ENCODE data around the gene SLC6A12.

The SLC6A12 gene

GRCh38 chr12:176321-177181 lies 37.4 kb downstream of the SLC6A12 start:
- DNase-seq, result no peak

DNA sequence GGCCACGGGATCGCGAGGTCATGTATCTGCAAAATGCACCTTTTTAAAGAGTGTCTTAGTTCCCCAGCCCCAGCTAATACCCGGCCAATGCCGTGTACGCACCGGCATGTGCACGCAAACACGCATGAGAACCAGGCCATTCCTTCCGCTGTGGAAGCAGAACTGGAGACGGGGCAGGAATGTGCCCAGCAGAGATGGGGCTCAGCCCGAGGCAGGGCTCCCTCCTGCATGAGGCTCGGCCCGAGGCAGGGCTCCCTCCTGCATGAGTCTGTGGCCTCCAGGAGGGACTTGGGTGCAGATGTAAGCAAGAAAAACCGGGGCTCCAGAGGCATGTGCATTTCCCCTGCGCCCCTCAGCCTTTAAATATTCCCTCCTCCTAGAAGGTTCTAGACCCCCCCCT lies 38.2 kb downstream of the SLC6A12 start:
- DNase-seq, result no peak

- DNase-seq, result no peak
These were observed 38.7 kb downstream of the SLC6A12 start for GRCh38 chr12:175250-175649.

GRCh38 chr12:174596-174995 lies 39.4 kb downstream of the SLC6A12 start:
- DNase-seq, result no peak

- no peak for DNase-seq
These were observed 39.8 kb downstream of the SLC6A12 start for GRCh38 chr12:174124-174523.

DNA sequence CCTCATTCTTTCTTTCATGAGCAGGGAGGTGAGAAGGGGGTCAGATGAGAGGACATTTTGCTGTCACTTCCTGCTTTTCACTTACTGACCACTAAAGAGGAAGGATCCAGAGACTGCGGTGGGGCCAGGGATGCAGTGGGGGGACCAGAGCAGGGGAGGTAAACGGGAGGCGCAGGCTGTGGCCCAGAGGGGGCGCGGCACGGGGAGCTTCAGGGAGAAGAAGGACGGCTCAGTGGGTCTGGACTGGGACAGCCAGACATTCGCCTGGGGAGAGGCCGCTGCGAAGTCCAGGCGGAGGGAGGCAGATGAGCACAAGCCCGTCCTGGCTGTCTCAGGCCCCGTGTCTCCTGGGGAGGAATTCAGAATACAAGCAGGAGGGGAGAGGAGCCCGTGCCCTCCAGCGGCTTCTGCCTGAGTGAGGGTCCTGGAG lies 41.2 kb downstream of the SLC6A12 start:
- DNase-seq, result no peak

GRCh38 chr12:171743-172676 lies 41.9 kb downstream of the SLC6A12 start:
- no peak for DNase-seq

DNA sequence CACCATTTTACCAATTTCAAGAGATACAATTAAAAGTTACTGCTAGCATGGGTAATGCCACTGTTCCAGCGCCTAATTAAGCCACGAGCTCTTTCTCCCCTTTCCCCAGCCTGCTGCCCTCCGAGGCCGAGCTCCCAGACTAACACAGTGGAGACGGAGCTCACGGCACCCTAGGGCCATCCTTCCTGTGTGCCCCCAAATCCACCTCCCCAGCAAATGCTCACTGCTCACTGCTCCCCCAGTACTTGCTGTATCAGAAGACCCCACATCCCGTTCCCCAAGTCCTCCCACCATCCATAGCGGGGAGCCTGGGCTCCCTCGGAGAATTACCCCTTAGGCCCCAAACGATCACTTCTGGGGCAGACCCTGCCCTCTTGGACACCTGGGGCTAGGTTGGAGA lies 42.7 kb downstream of the SLC6A12 start:
- DNase-seq, result no peak

GRCh38 chr12:170371-171225 lies 43.4 kb downstream of the SLC6A12 start:
- DNase-seq, result no peak

DNA sequence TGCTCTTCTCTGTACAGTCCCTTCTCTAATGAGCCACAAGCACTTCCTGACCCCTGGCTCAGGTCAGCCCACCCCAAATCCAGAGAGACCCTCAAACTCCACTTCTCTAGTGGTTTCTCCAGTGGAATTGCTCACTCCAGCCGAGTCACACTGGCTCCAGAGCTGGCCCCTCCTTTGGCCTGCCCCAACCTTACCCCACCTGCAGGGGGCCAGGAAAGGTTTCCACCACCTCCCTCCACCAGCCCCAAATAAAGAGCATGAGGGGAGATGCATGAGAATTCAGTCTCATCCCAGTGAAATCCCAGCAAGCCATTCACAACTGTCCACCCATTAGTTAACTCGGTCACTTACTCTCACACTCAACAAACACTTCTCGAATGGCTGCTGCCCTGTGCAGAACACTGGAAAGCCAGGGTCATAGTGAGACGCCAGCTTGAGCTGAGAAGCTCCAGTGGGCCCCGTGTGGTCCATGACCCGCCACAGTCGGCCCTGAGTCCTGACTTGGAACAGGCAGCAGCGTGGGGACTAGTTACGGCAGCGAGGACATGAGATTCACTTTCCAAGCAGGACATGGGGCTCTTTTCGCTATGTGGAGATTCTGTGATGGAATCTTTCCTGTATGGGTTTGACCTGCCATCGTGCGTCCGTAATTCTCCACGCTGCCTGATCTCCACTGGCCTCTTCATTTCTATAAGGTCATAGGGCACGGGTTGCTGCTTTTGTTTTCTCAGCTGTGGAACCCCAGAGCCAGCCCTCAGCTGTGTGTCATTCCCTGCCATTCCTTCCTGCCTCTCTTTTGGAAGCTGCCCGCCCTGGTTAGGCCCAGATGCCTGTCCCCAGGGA lies 44.2 kb downstream of the SLC6A12 start:
- no peak for DNase-seq

- no peak for DNase-seq
These were observed 45.0 kb downstream of the SLC6A12 start for GRCh38 chr12:168763-169525.

- no peak for DNase-seq
These were observed 45.9 kb downstream of the SLC6A12 start for GRCh38 chr12:167959-168600.

DNA sequence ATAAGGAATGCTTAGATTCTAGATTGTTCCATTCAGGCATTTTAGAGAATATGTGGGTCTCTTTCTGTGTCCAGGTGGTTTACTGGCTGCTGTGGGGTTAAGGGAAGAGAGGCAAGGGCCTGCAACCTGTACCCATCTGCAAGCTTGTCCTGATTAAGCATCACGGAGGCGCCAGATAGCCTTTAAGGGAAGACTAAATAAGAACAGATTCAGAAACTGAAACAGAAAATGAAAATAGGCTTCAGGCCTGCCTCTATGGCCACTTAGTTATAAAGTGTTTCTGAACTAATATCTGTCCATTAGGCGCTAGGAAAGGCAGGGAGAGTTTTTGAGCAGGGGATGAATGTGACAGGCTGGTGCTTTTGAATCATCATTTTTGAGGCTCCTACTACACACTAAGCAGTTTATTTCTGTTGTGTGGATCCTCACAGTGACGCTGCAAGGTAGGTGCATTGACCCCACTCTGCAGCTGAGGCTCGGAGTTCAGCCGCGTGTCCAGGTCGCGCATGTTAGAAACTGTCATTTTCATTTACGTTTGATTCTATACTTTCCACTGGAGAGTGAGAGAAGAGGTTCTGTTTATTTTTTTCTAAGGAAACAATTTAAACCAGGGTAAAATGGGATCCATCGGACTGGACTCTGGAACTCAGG lies 47.4 kb downstream of the SLC6A12 start:
- DNase-seq, result no peak

- DNase-seq, result no peak
These were observed 48.0 kb downstream of the SLC6A12 start for GRCh38 chr12:165862-166368.

DNA sequence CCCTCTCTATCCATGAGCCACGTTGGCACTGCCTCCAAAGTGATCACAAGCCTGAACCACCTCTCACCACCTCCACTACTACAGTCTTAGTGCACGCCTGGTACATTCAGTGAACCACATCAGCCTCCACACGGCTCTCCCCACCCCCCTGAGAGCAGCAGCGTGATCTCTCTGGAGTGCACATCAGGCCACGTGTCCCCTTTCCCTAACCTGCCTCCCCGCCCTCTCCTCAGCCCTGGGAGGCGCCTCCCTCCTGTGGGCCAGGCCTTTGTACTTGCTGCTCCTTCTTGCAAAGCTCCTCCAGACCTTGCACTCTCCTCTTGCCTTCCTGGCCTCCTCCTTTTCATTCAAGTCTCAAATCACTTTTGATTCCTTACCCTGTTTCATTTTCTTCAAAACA lies 49.8 kb downstream of the SLC6A12 start:
- no peak for DNase-seq

- no peak for DNase-seq
These were observed 50.5 kb downstream of the SLC6A12 start for GRCh38 chr12:163406-163986.

- DNase-seq, result no peak
These were observed 51.3 kb downstream of the SLC6A12 start for GRCh38 chr12:162467-163307.

GRCh38 chr12:161823-162222 lies 52.1 kb downstream of the SLC6A12 start:
- no peak for DNase-seq

Measured in activated CD8-positive, alpha-beta memory T cell treated with anti-CD3 and anti-CD28 coated beads, Interleukin-2, amount 50 U/mL, for 48 hours (primary cell).